ENCODE measurements around the gene PTPRT. TPM values are rescaled to one million over a fixed set of nuclear protein-coding genes. Genes with fewer than 3 reads are reported as not detected.

The PTPRT gene
- total RNA-seq, 1 experiment from 2014 or later, result 44.5 TPM

DNA sequence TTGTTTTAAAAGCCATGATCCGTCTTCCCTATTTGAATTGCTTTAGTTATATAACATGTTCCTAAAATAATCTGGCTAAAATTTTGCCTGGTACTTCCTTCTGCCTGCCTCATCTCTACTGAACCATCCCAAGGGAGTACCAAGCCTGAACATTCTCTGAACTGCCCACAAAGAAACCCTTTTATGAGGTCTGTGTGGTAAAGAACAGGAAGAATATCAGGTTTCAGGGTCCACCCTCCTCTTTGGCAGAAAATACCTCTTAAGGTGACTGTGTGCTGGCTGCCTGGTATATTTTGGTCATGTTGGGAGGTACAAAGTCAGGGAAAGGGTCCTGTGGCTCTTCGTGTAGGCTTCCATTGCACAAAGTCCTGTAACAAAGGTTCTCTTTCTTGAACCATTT lies 997.4 kb downstream of the PTPRT start:
- peak overlapping the region; percentile 0; the same call in 1 of the 2 replicates for H3K4me3 ChIP-seq (ENCODE audit: low read length)
- no peaks in the 10 kb centered on the region for H3K9me3 ChIP-seq (ENCODE audit: low read length)
- H3K9me2 ChIP-seq (replicated peaks; ENCODE audit: insufficient read depth, low read length), result no peaks in the 10 kb centered on the region
- peak overlapping the region; percentile 25 for H3K4me2 ChIP-seq (ENCODE audit: low read depth, low read length, poor library complexity, severe bottlenecking)
- H3K79me2 ChIP-seq (ENCODE audit: low read length), result no peaks in the 10 kb centered on the region
- peak overlapping the region; percentile 51 for H3K27ac ChIP-seq (ENCODE audit: low read length)
- no peaks in the 10 kb centered on the region for H3K27me3 ChIP-seq (ENCODE audit: low read length)
- H3K36me3 ChIP-seq (ENCODE audit: insufficient read depth, low read length), result no peaks in the 10 kb centered on the region
- H2AFZ ChIP-seq (ENCODE audit: low read length), result no peak overlapping the region
- no peak overlapping the region for H3K9ac ChIP-seq (ENCODE audit: low read length)
- peak; percentile 65 for DNase-seq
- peaks cover 26% of the 10 kb centered on the region for H3K4me1 ChIP-seq (ENCODE audit: low read length)
- no peaks in the 10 kb centered on the region for H4K20me1 ChIP-seq (ENCODE audit: insufficient read depth, low read depth, low read length)

DNA sequence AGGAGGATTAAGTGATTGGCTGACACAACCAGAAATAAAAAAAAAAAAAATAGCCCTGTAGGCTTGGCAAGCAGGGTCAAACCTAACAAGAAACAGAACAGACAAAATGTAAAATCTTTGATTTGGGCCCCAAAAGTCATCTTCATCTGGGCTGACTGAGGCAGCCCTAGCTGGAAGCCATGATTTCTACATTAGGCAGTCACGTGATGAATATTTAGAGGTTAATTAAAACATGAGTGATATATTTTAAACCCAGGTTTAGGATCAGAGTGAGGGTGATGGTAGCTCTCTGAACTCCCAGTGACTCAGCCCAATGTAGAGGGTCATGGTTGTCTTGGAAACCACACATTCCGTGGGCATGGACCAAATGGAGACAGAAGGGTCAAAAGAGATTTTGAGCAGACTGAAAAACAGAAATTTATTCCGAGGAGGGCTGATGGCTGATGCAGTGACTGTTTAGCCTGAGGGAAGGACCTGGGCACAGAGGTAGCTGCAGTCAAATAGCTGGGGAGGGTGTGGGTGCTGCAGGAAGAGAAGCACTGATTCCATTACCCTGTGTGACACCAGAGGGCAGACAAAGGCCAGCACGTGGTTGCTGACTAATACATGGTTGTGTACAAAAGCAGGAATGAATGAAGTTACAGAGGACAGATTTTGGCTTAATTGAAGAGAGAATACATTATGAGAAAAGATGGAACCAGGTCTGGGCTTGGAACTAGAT lies 998.4 kb downstream of the PTPRT start:
- H3K9me3 ChIP-seq (ENCODE audit: low read length), result no peaks in the 10 kb centered on the region
- H3K36me3 ChIP-seq (ENCODE audit: insufficient read depth, low read length), result no peaks in the 10 kb centered on the region
- DNase-seq, result peak; percentile 57
- H3K9me2 ChIP-seq (replicated peaks; ENCODE audit: insufficient read depth, low read length), result no peaks in the 10 kb centered on the region
- H3K27ac ChIP-seq (ENCODE audit: low read length), result no peak overlapping the region
- H2AFZ ChIP-seq (ENCODE audit: low read length), result no peak overlapping the region
- no peaks in the 10 kb centered on the region for H3K79me2 ChIP-seq (ENCODE audit: low read length)
- H4K20me1 ChIP-seq (ENCODE audit: insufficient read depth, low read depth, low read length), result no peaks in the 10 kb centered on the region
- no peak overlapping the region for H3K9ac ChIP-seq (ENCODE audit: low read length)
- no peaks in the 10 kb centered on the region for H3K27me3 ChIP-seq (ENCODE audit: low read length)
- peaks cover 26% of the 10 kb centered on the region for H3K4me1 ChIP-seq (ENCODE audit: low read length)
- no peak overlapping the region for H3K4me2 ChIP-seq (ENCODE audit: low read depth, low read length, poor library complexity, severe bottlenecking)
- no peak overlapping the region for H3K4me3 ChIP-seq (ENCODE audit: low read length)

DNA sequence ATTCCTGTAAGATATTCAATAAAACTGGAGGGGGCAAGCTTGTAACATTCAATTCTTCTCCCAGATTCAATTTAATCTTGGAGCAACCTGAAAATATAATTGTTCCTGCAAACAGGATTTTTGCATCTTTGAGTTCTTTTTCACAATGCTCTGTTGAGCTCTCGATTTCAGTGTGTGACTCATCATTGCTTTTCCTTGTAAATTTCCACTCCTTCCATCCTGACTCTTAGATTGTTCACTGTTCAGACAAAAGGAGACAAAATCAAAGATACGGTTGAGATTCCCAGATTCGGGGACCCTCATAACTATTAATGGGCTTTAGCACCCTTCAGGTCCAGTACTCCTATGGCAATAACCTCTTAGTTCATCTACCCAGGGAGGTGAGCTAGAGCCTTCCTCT lies 999.6 kb downstream of the PTPRT start:
- no peak overlapping the region for H3K4me2 ChIP-seq (ENCODE audit: low read depth, low read length, poor library complexity, severe bottlenecking)
- H3K4me3 ChIP-seq (ENCODE audit: low read length), result no peak overlapping the region
- no peaks in the 10 kb centered on the region for H3K79me2 ChIP-seq (ENCODE audit: low read length)
- H3K9me2 ChIP-seq (replicated peaks; ENCODE audit: insufficient read depth, low read length), result no peaks in the 10 kb centered on the region
- H2AFZ ChIP-seq (ENCODE audit: low read length), result no peak overlapping the region
- no peaks in the 10 kb centered on the region for H3K27me3 ChIP-seq (ENCODE audit: low read length)
- no peak overlapping the region for H3K9ac ChIP-seq (ENCODE audit: low read length)
- no peaks in the 10 kb centered on the region for H3K9me3 ChIP-seq (ENCODE audit: low read length)
- no peak overlapping the region for H3K27ac ChIP-seq (ENCODE audit: low read length)
- DNase-seq, result no peak
- H4K20me1 ChIP-seq (ENCODE audit: insufficient read depth, low read depth, low read length), result no peaks in the 10 kb centered on the region
- H3K36me3 ChIP-seq (ENCODE audit: insufficient read depth, low read length), result no peaks in the 10 kb centered on the region
- H3K4me1 ChIP-seq (ENCODE audit: low read length), result peaks cover 26% of the 10 kb centered on the region

DNA sequence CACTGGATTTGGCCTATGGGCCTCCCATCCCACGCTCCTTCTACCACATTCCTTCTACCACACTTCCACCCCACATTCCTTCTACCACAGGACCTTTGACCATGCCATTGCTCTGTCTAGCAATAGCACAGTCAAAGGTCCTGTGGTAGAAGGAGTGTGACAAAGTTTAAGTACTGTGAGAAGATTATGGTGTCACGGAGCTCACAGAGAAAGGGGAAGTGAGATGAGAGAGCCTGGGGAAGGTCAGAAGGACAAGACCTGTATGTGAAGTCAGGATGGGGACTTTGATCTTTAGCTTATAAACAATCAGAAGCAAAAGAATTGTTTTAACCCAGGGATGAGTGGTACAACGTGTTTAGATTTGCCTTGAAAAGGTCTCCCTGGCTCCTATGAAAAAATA lies 1003.4 kb downstream of the PTPRT start:
- no peaks in the 10 kb centered on the region for H3K9me2 ChIP-seq (replicated peaks; ENCODE audit: insufficient read depth, low read length)
- H3K27ac ChIP-seq (ENCODE audit: low read length), result no peak overlapping the region
- no peak overlapping the region for H3K4me3 ChIP-seq (ENCODE audit: low read length)
- H3K4me2 ChIP-seq (ENCODE audit: low read depth, low read length, poor library complexity, severe bottlenecking), result no peak overlapping the region
- H3K4me1 ChIP-seq (ENCODE audit: low read length), result peaks cover 7% of the 10 kb centered on the region
- no peaks in the 10 kb centered on the region for H3K27me3 ChIP-seq (ENCODE audit: low read length)
- H4K20me1 ChIP-seq (ENCODE audit: insufficient read depth, low read depth, low read length), result no peaks in the 10 kb centered on the region
- no peaks in the 10 kb centered on the region for H3K79me2 ChIP-seq (ENCODE audit: low read length)
- no peak overlapping the region for H2AFZ ChIP-seq (ENCODE audit: low read length)
- no peaks in the 10 kb centered on the region for H3K9me3 ChIP-seq (ENCODE audit: low read length)
- DNase-seq, result no peak
- H3K36me3 ChIP-seq (ENCODE audit: insufficient read depth, low read length), result no peaks in the 10 kb centered on the region
- H3K9ac ChIP-seq (ENCODE audit: low read length), result no peak overlapping the region

DNA sequence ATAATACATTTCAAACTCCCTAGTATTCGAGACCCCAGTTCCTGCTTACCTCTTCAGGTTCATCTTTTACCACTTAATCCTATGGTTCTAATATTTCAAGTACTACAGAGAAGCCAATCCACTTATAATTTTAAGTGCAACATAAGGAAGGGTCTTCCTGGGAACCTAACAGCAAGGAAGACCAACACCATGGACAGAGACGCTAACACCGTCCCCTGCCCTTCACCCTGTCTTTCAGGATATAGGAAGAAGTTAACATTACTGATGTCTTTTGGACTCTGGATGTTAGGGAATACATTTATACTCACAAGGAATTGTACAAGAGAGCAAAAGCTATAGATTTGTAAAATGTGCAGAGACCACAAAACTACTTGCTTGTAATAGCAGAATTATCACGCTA lies 1006.6 kb downstream of the PTPRT start:
- Histone ChIP-seq H3K9me2 (replicated peaks; ENCODE audit: insufficient read depth, low read length) (no peaks in the 10 kb centered on the region), H2AFZ (ENCODE audit: low read length) (no peak overlapping the region), H3K9me3 (ENCODE audit: low read length) (no peaks in the 10 kb centered on the region), H4K20me1 (ENCODE audit: insufficient read depth, low read depth, low read length) (no peaks in the 10 kb centered on the region), H3K4me2 (ENCODE audit: low read depth, low read length, poor library complexity, severe bottlenecking) (no peak overlapping the region), H3K9ac (ENCODE audit: low read length) (no peak overlapping the region), H3K4me3 (ENCODE audit: low read length) (no peak overlapping the region), H3K27ac (ENCODE audit: low read length) (no peak overlapping the region), H3K36me3 (ENCODE audit: insufficient read depth, low read length) (no peaks in the 10 kb centered on the region), H3K4me1 (ENCODE audit: low read length) (no peaks in the 10 kb centered on the region), H3K27me3 (ENCODE audit: low read length) (no peaks in the 10 kb centered on the region), H3K79me2 (ENCODE audit: low read length) (no peaks in the 10 kb centered on the region)
- no peak for DNase-seq

DNA sequence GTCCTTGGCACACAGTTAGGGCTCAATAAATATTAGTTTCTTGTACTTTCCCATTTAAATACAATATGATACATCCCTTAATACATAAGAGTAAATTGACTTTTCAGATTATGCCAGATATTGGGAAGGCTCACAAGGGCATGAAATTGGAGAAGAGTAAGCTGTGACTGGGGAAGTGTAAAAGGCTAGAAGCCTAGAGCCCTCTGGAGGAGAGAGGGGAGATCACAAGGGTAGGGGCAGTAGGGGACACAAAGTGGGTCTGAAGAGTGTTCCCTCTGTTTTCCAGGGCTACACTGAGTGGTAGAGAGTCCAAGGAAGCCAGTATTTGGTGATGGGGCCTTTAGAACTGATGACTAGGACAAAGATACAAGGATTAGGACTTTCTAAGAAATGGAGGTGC lies 1008.6 kb downstream of the PTPRT start:
- Histone ChIP-seq H3K4me2 (ENCODE audit: low read depth, low read length, poor library complexity, severe bottlenecking) (no peak overlapping the region), H3K4me1 (ENCODE audit: low read length) (no peaks in the 10 kb centered on the region), H3K9me3 (ENCODE audit: low read length) (no peaks in the 10 kb centered on the region), H3K9ac (ENCODE audit: low read length) (no peak overlapping the region), H2AFZ (ENCODE audit: low read length) (no peak overlapping the region), H3K79me2 (ENCODE audit: low read length) (no peaks in the 10 kb centered on the region), H3K27ac (ENCODE audit: low read length) (no peak overlapping the region), H4K20me1 (ENCODE audit: insufficient read depth, low read depth, low read length) (no peaks in the 10 kb centered on the region), H3K4me3 (ENCODE audit: low read length) (no peak overlapping the region), H3K9me2 (replicated peaks; ENCODE audit: insufficient read depth, low read length) (no peaks in the 10 kb centered on the region), H3K27me3 (ENCODE audit: low read length) (no peaks in the 10 kb centered on the region), H3K36me3 (ENCODE audit: insufficient read depth, low read length) (no peaks in the 10 kb centered on the region)
- DNase-seq, result no peak

DNA sequence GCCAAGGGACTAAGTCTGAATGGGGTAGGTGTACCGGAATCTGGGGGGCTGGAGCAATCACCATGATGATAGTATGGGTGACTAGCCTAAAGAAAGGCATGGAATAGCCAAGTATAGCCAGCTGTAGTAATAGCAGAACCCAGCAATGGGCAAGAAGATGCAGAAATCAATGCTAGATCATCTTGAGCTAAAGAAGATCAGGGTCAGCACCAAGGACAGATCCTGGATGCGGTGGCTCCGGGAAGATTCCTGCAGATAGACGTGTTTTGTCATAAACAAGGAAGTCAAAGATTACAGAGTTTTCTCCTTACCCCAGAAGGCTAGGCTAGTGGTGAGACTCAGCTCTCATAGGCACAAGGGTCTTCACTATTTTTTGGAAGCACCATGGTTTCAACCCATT lies 1009.9 kb downstream of the PTPRT start:
- Histone ChIP-seq H3K9me3 (ENCODE audit: low read length) (no peaks in the 10 kb centered on the region), H3K79me2 (ENCODE audit: low read length) (no peaks in the 10 kb centered on the region), H3K4me2 (ENCODE audit: low read depth, low read length, poor library complexity, severe bottlenecking) (no peak overlapping the region), H3K9me2 (replicated peaks; ENCODE audit: insufficient read depth, low read length) (no peaks in the 10 kb centered on the region), H3K4me3 (ENCODE audit: low read length) (no peak overlapping the region), H3K27ac (ENCODE audit: low read length) (no peak overlapping the region), H2AFZ (ENCODE audit: low read length) (no peak overlapping the region), H3K9ac (ENCODE audit: low read length) (no peak overlapping the region), H3K4me1 (ENCODE audit: low read length) (no peaks in the 10 kb centered on the region), H3K36me3 (ENCODE audit: insufficient read depth, low read length) (no peaks in the 10 kb centered on the region), H3K27me3 (ENCODE audit: low read length) (no peaks in the 10 kb centered on the region), H4K20me1 (ENCODE audit: insufficient read depth, low read depth, low read length) (no peaks in the 10 kb centered on the region)
- DNase-seq, result no peak

DNA sequence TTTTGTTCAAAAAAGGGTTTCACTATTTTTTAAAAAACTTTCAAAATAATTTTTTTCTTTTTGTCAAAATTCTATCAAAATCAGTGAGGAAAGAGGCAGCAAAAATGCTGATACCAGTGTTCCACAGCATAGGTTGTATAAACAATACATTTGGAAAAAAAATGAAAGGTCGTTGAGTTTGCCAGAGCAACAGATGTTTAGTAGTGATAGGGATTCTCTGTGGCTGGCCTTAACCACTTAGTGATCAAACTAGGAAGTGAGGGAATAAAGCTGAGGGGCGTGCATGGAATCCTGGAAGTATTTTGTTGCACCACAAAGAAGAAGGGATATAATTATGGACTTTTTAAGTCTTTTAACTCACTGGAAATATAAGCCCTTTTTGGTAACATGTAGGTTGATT lies 1016.3 kb downstream of the PTPRT start:
- no peaks in the 10 kb centered on the region for H3K4me1 ChIP-seq (ENCODE audit: low read length)
- H3K9me2 ChIP-seq (replicated peaks; ENCODE audit: insufficient read depth, low read length), result no peaks in the 10 kb centered on the region
- no peak overlapping the region for H3K9ac ChIP-seq (ENCODE audit: low read length)
- H3K4me3 ChIP-seq (ENCODE audit: low read length), result no peak overlapping the region
- no peaks in the 10 kb centered on the region for H3K27me3 ChIP-seq (ENCODE audit: low read length)
- H2AFZ ChIP-seq (ENCODE audit: low read length), result no peak overlapping the region
- H4K20me1 ChIP-seq (ENCODE audit: insufficient read depth, low read depth, low read length), result no peaks in the 10 kb centered on the region
- H3K4me2 ChIP-seq (ENCODE audit: low read depth, low read length, poor library complexity, severe bottlenecking), result no peak overlapping the region
- DNase-seq, result no peak
- H3K27ac ChIP-seq (ENCODE audit: low read length), result no peak overlapping the region
- H3K36me3 ChIP-seq (ENCODE audit: insufficient read depth, low read length), result no peaks in the 10 kb centered on the region
- no peaks in the 10 kb centered on the region for H3K79me2 ChIP-seq (ENCODE audit: low read length)
- H3K9me3 ChIP-seq (ENCODE audit: low read length), result no peaks in the 10 kb centered on the region
